Loucy (cell line): ENCODE measurements around the gene MPP3.
A peak's percentile ranks its signal among the peaks of the same experiment; 100 is the strongest.

Source experiments
- H2AFZ ChIP-seq: fragments of 200-600 bp; sonication (generic); 2 replicates; pipeline ENCODE4 v1.6.0; 2016; ENCODE audit warnings: antibody characterized with exemption, mild to moderate bottlenecking, low read length, moderate library complexity
- H3F3A ChIP-seq: fragments of 200-600 bp; 2 replicates; pipeline ENCODE4 v1.6.0; 2016; ENCODE audit warnings: antibody characterized with exemption, low read depth, mild to moderate bottlenecking
- H3K27me3 ChIP-seq: fragments of 200-600 bp; sonication (generic); 2 replicates; pipeline ENCODE4 v1.6.1; 2014; ENCODE audit warnings: low read length, mild to moderate bottlenecking; ENCODE audit not compliant: insufficient read depth, poor library complexity, severe bottlenecking
- H3K36me3 ChIP-seq: fragments of 200-600 bp; sonication (generic); 2 replicates; pipeline ENCODE4 v1.6.1; 2016; ENCODE audit warnings: low read length; ENCODE audit not compliant: insufficient read depth
- H3K4me1 ChIP-seq: fragments of 200-600 bp; sonication (generic); 2 replicates; pipeline ENCODE4 v1.5.1; 2014; ENCODE audit warnings: low read length, mild to moderate bottlenecking; ENCODE audit not compliant: insufficient read depth, poor library complexity, severe bottlenecking
- H3K4me2 ChIP-seq: fragments of 200-600 bp; sonication (generic); 2 replicates; pipeline ENCODE4 v1.6.0; 2014; ENCODE audit warnings: antibody characterized with exemption, low read length, low read depth, mild to moderate bottlenecking; ENCODE audit not compliant: poor library complexity, severe bottlenecking
- H3K4me3 ChIP-seq: fragments of 200-600 bp; sonication (generic); 2 replicates; pipeline ENCODE4 v1.5.1; 2014; ENCODE audit warnings: low read length, mild to moderate bottlenecking, mixed read lengths; ENCODE audit not compliant: poor library complexity, severe bottlenecking
- H3K79me2 ChIP-seq: fragments of 200-600 bp; sonication (generic); 2 replicates; pipeline ENCODE4 v1.6.1; 2014; ENCODE audit warnings: low read length; ENCODE audit not compliant: insufficient read depth
- H3K9ac ChIP-seq: fragments of 200-600 bp; sonication (generic); 2 replicates; pipeline ENCODE4 v1.6.0; 2014; ENCODE audit warnings: mild to moderate bottlenecking, low read depth, low read length, moderate library complexity; ENCODE audit not compliant: poor library complexity, severe bottlenecking
- H3K9me2 ChIP-seq: fragments of 200-600 bp; sonication (generic); replicated peaks from 2 replicates; pipeline ENCODE4 v1.6.1; 2016; ENCODE audit warnings: low read depth, low read length, mixed read lengths
- H3K9me3 ChIP-seq: fragments of 200-600 bp; sonication (generic); 2 replicates; pipeline ENCODE4 v1.6.1; 2014; ENCODE audit warnings: mild to moderate bottlenecking, antibody characterized with exemption, low read length, low read depth; ENCODE audit not compliant: insufficient read depth
- H4K20me1 ChIP-seq: fragments of 200-600 bp; sonication (generic); 2 replicates; pipeline ENCODE4 v1.6.0; 2014; ENCODE audit warnings: antibody characterized with exemption, low read length, mild to moderate bottlenecking; ENCODE audit not compliant: insufficient read depth, poor library complexity, severe bottlenecking
- EZH2phosphoT487 ChIP-seq: fragments of 200-600 bp; IDR thresholded peaks from 2 replicates; pipeline ENCODE4 v1.6.1; 2018; ENCODE audit warnings: antibody characterized with exemption, mild to moderate bottlenecking, moderate library complexity, borderline replicate concordance
- TF ChIP-seq, protein P1 (sequence below): fragments of 200-600 bp; sonication (generic); conservative IDR thresholded peaks from 2 replicates; pipeline ENCODE4 v1.5.1; 2014; ENCODE audit warnings: mild to moderate bottlenecking, antibody characterized with exemption, low read length

Gene MPP3

DNA sequence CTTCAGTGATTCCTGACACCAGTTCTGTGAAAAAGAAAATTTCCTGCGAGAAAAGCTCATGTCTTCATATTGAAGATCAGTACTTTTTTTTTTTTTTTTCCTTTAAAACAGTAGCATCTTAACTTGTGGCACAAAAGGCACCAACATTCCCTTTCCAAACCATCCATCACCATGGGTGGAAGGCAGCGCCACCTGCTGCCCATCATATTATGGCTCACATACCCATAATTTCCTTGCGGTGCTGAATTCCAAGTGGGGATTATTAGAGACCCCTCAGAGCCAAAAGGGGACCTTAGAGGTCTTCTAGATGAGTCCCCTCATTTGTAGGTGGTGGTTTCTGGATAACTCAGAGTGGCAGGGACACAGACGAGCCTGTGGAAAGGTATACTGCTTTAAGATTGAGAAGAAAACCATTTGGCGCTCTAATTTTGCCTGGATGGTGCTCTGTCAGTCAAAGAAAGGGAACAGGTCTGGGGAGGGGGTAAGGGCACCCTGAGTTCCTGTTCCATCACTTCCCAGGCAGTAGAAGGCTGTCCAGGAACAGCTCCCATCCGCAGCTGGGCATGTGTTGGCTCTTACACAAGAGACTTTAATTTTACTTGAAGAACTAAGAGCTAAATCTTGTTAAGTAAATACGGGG is 66.4 kb downstream of the MPP3 start:
- H3K4me3 ChIP-seq = no peak overlapping the region
- no peaks in the 10 kb centered on the region for H3K9me3 ChIP-seq
- H3K36me3 ChIP-seq = no peaks in the 10 kb centered on the region
- no peak overlapping the region for H3K9ac ChIP-seq
- H3K4me2 ChIP-seq = no peak overlapping the region
- no peaks in the 10 kb centered on the region for H3K9me2 ChIP-seq
- H2AFZ ChIP-seq = no peak overlapping the region
- no peaks in the 10 kb centered on the region for H4K20me1 ChIP-seq
- no peaks in the 10 kb centered on the region for H3F3A ChIP-seq
- no peaks in the 10 kb centered on the region for H3K79me2 ChIP-seq
- H3K27me3 ChIP-seq = no peaks in the 10 kb centered on the region
- no peak for TF ChIP-seq EZH2phosphoT487
- TF ChIP-seq, protein P1, sequence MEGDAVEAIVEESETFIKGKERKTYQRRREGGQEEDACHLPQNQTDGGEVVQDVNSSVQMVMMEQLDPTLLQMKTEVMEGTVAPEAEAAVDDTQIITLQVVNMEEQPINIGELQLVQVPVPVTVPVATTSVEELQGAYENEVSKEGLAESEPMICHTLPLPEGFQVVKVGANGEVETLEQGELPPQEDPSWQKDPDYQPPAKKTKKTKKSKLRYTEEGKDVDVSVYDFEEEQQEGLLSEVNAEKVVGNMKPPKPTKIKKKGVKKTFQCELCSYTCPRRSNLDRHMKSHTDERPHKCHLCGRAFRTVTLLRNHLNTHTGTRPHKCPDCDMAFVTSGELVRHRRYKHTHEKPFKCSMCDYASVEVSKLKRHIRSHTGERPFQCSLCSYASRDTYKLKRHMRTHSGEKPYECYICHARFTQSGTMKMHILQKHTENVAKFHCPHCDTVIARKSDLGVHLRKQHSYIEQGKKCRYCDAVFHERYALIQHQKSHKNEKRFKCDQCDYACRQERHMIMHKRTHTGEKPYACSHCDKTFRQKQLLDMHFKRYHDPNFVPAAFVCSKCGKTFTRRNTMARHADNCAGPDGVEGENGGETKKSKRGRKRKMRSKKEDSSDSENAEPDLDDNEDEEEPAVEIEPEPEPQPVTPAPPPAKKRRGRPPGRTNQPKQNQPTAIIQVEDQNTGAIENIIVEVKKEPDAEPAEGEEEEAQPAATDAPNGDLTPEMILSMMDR = peak; percentile 97
- no peaks in the 10 kb centered on the region for H3K4me1 ChIP-seq

GRCh38 chr17:43760254-43760852 is 72.6 kb downstream of the MPP3 start:
- Histone ChIP-seq H4K20me1 (no peaks in the 10 kb centered on the region), H3K9ac (no peak overlapping the region), H3K79me2 (no peaks in the 10 kb centered on the region), H2AFZ (no peak overlapping the region), H3K4me2 (no peak overlapping the region), H3K4me3 (no peak overlapping the region), H3K9me3 (no peaks in the 10 kb centered on the region), H3K4me1 (no peaks in the 10 kb centered on the region), H3K27me3 (no peaks in the 10 kb centered on the region), H3K36me3 (no peaks in the 10 kb centered on the region), H3F3A (no peaks in the 10 kb centered on the region), H3K9me2 (no peaks in the 10 kb centered on the region)
- TF ChIP-seq, protein P1 = peak; percentile 100
- no peak for TF ChIP-seq EZH2phosphoT487

- no peak overlapping the region for H3K9ac ChIP-seq
- no peaks in the 10 kb centered on the region for H4K20me1 ChIP-seq
- no peaks in the 10 kb centered on the region for H3K9me3 ChIP-seq
- H3K4me3 ChIP-seq = no peak overlapping the region
- TF ChIP-seq EZH2phosphoT487 = no peak
- TF ChIP-seq, protein P1 = no peak
- no peaks in the 10 kb centered on the region for H3K9me2 ChIP-seq
- no peaks in the 10 kb centered on the region for H3K27me3 ChIP-seq
- H3K36me3 ChIP-seq = no peaks in the 10 kb centered on the region
- H3F3A ChIP-seq = no peaks in the 10 kb centered on the region
- H2AFZ ChIP-seq = no peak overlapping the region
- H3K4me1 ChIP-seq = no peaks in the 10 kb centered on the region
- H3K4me2 ChIP-seq = no peak overlapping the region
- H3K79me2 ChIP-seq = no peaks in the 10 kb centered on the region
Observed at GRCh38 chr17:43759836-43760235, 73.1 kb downstream of the MPP3 start.
